T-helper 1 cell treated with Interleukin-12 subunit alpha and Interleukin-12 subunit beta and Interleukin-4 antibody, amounts not matched to agents 30 μg/mL and 1 μg/mL, for 36 hours (primary cell): ENCODE measurements around the gene INO80B.

ENCODE experiments used
- H3K27ac Mint-ChIP-seq: one replicate; pipeline ENCODE4 v1.8.0; 2021; ENCODE audit warnings: mild to moderate bottlenecking, mixed read lengths
- H3K27me3 Mint-ChIP-seq: one replicate; pipeline ENCODE4 v1.8.0; 2021; ENCODE audit warnings: low read depth, mixed read lengths
- H3K36me3 Mint-ChIP-seq: one replicate; pipeline ENCODE4 v1.8.0; 2021; ENCODE audit warnings: low read depth, mixed read lengths
- H3K4me1 Mint-ChIP-seq: one replicate; pipeline ENCODE4 v1.8.0; 2021; ENCODE audit warnings: low read depth, mixed read lengths
- H3K4me3 Mint-ChIP-seq: one replicate; pipeline ENCODE4 v1.8.0; 2021; ENCODE audit warnings: mild to moderate bottlenecking, moderate library complexity, mixed read lengths
- H3K9me3 Mint-ChIP-seq: one replicate; pipeline ENCODE4 v1.8.0; 2021; ENCODE audit warnings: mixed read lengths

Gene INO80B

GRCh38 chr2:74493546-74493945 is 38.7 kb downstream of the INO80B start:
- Mint-ChIP-seq H3K36me3 (peaks cover 39% of the 10 kb centered on the region), H3K27me3 (peaks cover 11% of the 10 kb centered on the region), H3K27ac (no peak overlapping the region), H3K4me3 (no peak overlapping the region), H3K4me1 (peaks cover 10% of the 10 kb centered on the region), H3K9me3 (no peaks in the 10 kb centered on the region)

- Mint-ChIP-seq H3K4me3 (no peak overlapping the region), H3K9me3 (no peaks in the 10 kb centered on the region), H3K4me1 (peaks cover 15% of the 10 kb centered on the region), H3K27me3 (peaks cover 27% of the 10 kb centered on the region), H3K36me3 (peaks cover 40% of the 10 kb centered on the region), H3K27ac (no peak overlapping the region)
These were observed 40.6 kb downstream of the INO80B start for GRCh38 chr2:74495440-74495839.

- peak overlapping the region; percentile 26 for H3K27ac Mint-ChIP-seq
- peaks cover 30% of the 10 kb centered on the region for H3K36me3 Mint-ChIP-seq
- H3K4me1 Mint-ChIP-seq = peaks cover 13% of the 10 kb centered on the region
- peaks cover 45% of the 10 kb centered on the region for H3K27me3 Mint-ChIP-seq
- peak overlapping the region; percentile 87 for H3K4me3 Mint-ChIP-seq
- no peaks in the 10 kb centered on the region for H3K9me3 Mint-ChIP-seq
These were observed 42.3 kb downstream of the INO80B start for GRCh38 chr2:74496997-74497776.

- Mint-ChIP-seq H3K4me3 (peak overlapping the region; percentile 87), H3K27ac (peak overlapping the region; percentile 79), H3K4me1 (peaks cover 19% of the 10 kb centered on the region), H3K36me3 (peaks cover 27% of the 10 kb centered on the region), H3K9me3 (no peaks in the 10 kb centered on the region), H3K27me3 (peaks cover 52% of the 10 kb centered on the region)
These were observed 43.1 kb downstream of the INO80B start for GRCh38 chr2:74497777-74498499.

GRCh38 chr2:74498500-74499266 is 43.8 kb downstream of the INO80B start:
- peaks cover 20% of the 10 kb centered on the region for H3K36me3 Mint-ChIP-seq
- peaks cover 58% of the 10 kb centered on the region for H3K27me3 Mint-ChIP-seq
- peak overlapping the region; percentile 87 for H3K4me3 Mint-ChIP-seq
- peak overlapping the region; percentile 80 for H3K27ac Mint-ChIP-seq
- no peaks in the 10 kb centered on the region for H3K9me3 Mint-ChIP-seq
- peaks cover 19% of the 10 kb centered on the region for H3K4me1 Mint-ChIP-seq

GRCh38 chr2:74499267-74499939 is 44.5 kb downstream of the INO80B start, which contains the start of gene LBX2:
Gene LBX2, minus strand, starts transcription at chr2:74499603. Its CDS starts 66 bp downstream, at chr2:74499537.
- H3K4me3 Mint-ChIP-seq = peak within 1 kb of the TSS; percentile 87
- peaks cover 19% of the 10 kb centered on the region for H3K4me1 Mint-ChIP-seq
- peaks cover 15% of the 10 kb centered on the region for H3K36me3 Mint-ChIP-seq
- H3K9me3 Mint-ChIP-seq = no peaks in the 10 kb centered on the region
- H3K27ac Mint-ChIP-seq = peak within 1 kb of the TSS; percentile 80
- peaks cover 59% of the 10 kb centered on the region for H3K27me3 Mint-ChIP-seq

GRCh38 chr2:74499940-74500577 is 45.2 kb downstream of the INO80B start:
- peaks cover 26% of the 10 kb centered on the region for H3K4me1 Mint-ChIP-seq
- H3K36me3 Mint-ChIP-seq = peaks cover 20% of the 10 kb centered on the region
- H3K9me3 Mint-ChIP-seq = no peaks in the 10 kb centered on the region
- H3K4me3 Mint-ChIP-seq = peak overlapping the region; percentile 25
- no peak overlapping the region for H3K27ac Mint-ChIP-seq
- H3K27me3 Mint-ChIP-seq = peaks cover 62% of the 10 kb centered on the region

- H3K9me3 Mint-ChIP-seq = no peaks in the 10 kb centered on the region
- H3K27me3 Mint-ChIP-seq = peaks cover 62% of the 10 kb centered on the region
- H3K27ac Mint-ChIP-seq = no peak overlapping the region
- no peak overlapping the region for H3K4me3 Mint-ChIP-seq
- H3K36me3 Mint-ChIP-seq = peaks cover 24% of the 10 kb centered on the region
- H3K4me1 Mint-ChIP-seq = peaks cover 31% of the 10 kb centered on the region
These were observed 45.7 kb downstream of the INO80B start for GRCh38 chr2:74500578-74500946.

GRCh38 chr2:74501335-74502071 is 46.6 kb downstream of the INO80B start:
- H3K4me1 Mint-ChIP-seq = peaks cover 36% of the 10 kb centered on the region
- H3K9me3 Mint-ChIP-seq = no peaks in the 10 kb centered on the region
- peaks cover 62% of the 10 kb centered on the region for H3K27me3 Mint-ChIP-seq
- no peak overlapping the region for H3K27ac Mint-ChIP-seq
- H3K36me3 Mint-ChIP-seq = peaks cover 23% of the 10 kb centered on the region
- peak overlapping the region; percentile 48 for H3K4me3 Mint-ChIP-seq

- Mint-ChIP-seq H3K36me3 (peaks cover 27% of the 10 kb centered on the region), H3K4me1 (peaks cover 41% of the 10 kb centered on the region), H3K4me3 (peak overlapping the region; percentile 80), H3K9me3 (no peaks in the 10 kb centered on the region), H3K27ac (peak overlapping the region; percentile 31), H3K27me3 (peaks cover 62% of the 10 kb centered on the region)
These were observed 47.3 kb downstream of the INO80B start for GRCh38 chr2:74502147-74502719.

- Mint-ChIP-seq H3K36me3 (peaks cover 31% of the 10 kb centered on the region), H3K4me1 (peaks cover 46% of the 10 kb centered on the region), H3K27me3 (peaks cover 60% of the 10 kb centered on the region), H3K4me3 (peak overlapping the region; percentile 80), H3K9me3 (no peaks in the 10 kb centered on the region), H3K27ac (peak overlapping the region; percentile 31)
These were observed 48.0 kb downstream of the INO80B start for GRCh38 chr2:74502720-74503505.
